Activated CD8-positive, alpha-beta T cell treated with anti-CD3 and anti-CD28 coated beads for 36 hours (primary cell): ENCODE measurements around the gene SPOCD1. TPM values are rescaled to one million over a fixed set of nuclear protein-coding genes. Genes with fewer than 3 reads are reported as not detected.

Source experiments
- ATAC-seq: fragments of 200-7000 bp; cut with Tn5 transposase; one replicate; pipeline ENCODE4 v1.10.0; 2021; ENCODE audit warnings: mild to moderate bottlenecking, moderate library complexity
- CTCF ChIA-PET: fragments of 350-600 bp; sonication (Branson Sonifier 250); formaldehyde crosslinking; loops from one replicate; lab custom pipeline; 2021; ENCODE audit warnings: antibody characterized with exemption; lab: Charles Lee
- POLR2A ChIA-PET: fragments of 350-600 bp; sonication (Branson Sonifier 250); formaldehyde crosslinking; loops from one replicate; lab custom pipeline; 2021; ENCODE audit warnings: antibody characterized with exemption; lab: Charles Lee
- DNase-seq: peaks from one replicate; pipeline ENCODE4 v3.0.0-alpha.2; 2020
- H3K27ac Mint-ChIP-seq: one replicate; pipeline ENCODE4 v1.8.0; 2021; ENCODE audit warnings: mild to moderate bottlenecking, mixed read lengths
- H3K27me3 Mint-ChIP-seq: one replicate; pipeline ENCODE4 v1.8.0; 2021; ENCODE audit warnings: mixed read lengths
- H3K36me3 Mint-ChIP-seq: one replicate; pipeline ENCODE4 v1.8.0; 2021; ENCODE audit warnings: low read depth, mixed read lengths
- H3K4me1 Mint-ChIP-seq: one replicate; pipeline ENCODE4 v1.8.0; 2021; ENCODE audit warnings: low read depth, mixed read lengths
- H3K4me3 Mint-ChIP-seq: one replicate; pipeline ENCODE4 v1.8.0; 2021; ENCODE audit warnings: mild to moderate bottlenecking, moderate library complexity, mixed read lengths
- H3K9me3 Mint-ChIP-seq: one replicate; pipeline ENCODE4 v1.8.0; 2021; ENCODE audit warnings: mixed read lengths
- intact Hi-C: fragments of 100-400 bp; cut with micrococcal nuclease; formaldehyde crosslinking; loops from one replicate; pipeline ENCODE4 v1.10.0; 2022
- total RNA-seq, 2 experiments: library from RNA; stranded (reverse); gene quantifications; one replicate each; pipeline ENCODE4 v1.2.3, GENCODE V29; 2021
- TF ChIP-seq, protein P1 (sequence below): fragments of 200-600 bp; IDR thresholded peaks from one replicate; pipeline ENCODE4 v1.8.0; 2022; ENCODE audit warnings: antibody characterized with exemption, mild to moderate bottlenecking

SPOCD1 gene
- total RNA-seq, 2 experiments from 2014 or later, result not detected

- POLR2A ChIA-PET, result interaction anchor here (1.5 kb wide), 1 partner anchor 9 kb away, joined by 4 read pairs; no protein-coding TSS in a partner anchor
- CTCF ChIA-PET, result interaction anchor here (1.8 kb wide), 1 partner anchor 8 kb away, joined by 7 read pairs; no protein-coding TSS in a partner anchor
These were observed 62.0 kb downstream of the SPOCD1 start for GRCh38 chr1:31753707-31754349.

GRCh38 chr1:31752952-31753475 lies 62.8 kb downstream of the SPOCD1 start:
- H3K9me3 Mint-ChIP-seq, result no peaks in the 10 kb centered on the region

More at GRCh38 chr1:31753707-31754349, 62.0 kb downstream of the SPOCD1 start:
- H3K4me3 Mint-ChIP-seq, result no peak overlapping the region
- no peaks in the 10 kb centered on the region for H3K9me3 Mint-ChIP-seq
- DNase-seq (no peak), ATAC-seq (no peak)
- no peaks in the 10 kb centered on the region for H3K36me3 Mint-ChIP-seq
- H3K27me3 Mint-ChIP-seq, result peaks cover 2% of the 10 kb centered on the region
- H3K27ac Mint-ChIP-seq, result no peak overlapping the region
- intact Hi-C loops, result no loop called here
- H3K4me1 Mint-ChIP-seq, result peaks cover 23% of the 10 kb centered on the region
- TF ChIP-seq, protein P1, sequence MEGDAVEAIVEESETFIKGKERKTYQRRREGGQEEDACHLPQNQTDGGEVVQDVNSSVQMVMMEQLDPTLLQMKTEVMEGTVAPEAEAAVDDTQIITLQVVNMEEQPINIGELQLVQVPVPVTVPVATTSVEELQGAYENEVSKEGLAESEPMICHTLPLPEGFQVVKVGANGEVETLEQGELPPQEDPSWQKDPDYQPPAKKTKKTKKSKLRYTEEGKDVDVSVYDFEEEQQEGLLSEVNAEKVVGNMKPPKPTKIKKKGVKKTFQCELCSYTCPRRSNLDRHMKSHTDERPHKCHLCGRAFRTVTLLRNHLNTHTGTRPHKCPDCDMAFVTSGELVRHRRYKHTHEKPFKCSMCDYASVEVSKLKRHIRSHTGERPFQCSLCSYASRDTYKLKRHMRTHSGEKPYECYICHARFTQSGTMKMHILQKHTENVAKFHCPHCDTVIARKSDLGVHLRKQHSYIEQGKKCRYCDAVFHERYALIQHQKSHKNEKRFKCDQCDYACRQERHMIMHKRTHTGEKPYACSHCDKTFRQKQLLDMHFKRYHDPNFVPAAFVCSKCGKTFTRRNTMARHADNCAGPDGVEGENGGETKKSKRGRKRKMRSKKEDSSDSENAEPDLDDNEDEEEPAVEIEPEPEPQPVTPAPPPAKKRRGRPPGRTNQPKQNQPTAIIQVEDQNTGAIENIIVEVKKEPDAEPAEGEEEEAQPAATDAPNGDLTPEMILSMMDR, result no peak

GRCh38 chr1:31752258-31752657 lies 63.6 kb downstream of the SPOCD1 start:
- DNase-seq (peak; percentile 42), ATAC-seq (peak; percentile 38)
- Mint-ChIP-seq H3K4me3 (no peak overlapping the region), H3K36me3 (no peaks in the 10 kb centered on the region), H3K27ac (peak overlapping the region; percentile 50), H3K4me1 (peaks cover 25% of the 10 kb centered on the region), H3K27me3 (peaks cover 2% of the 10 kb centered on the region), H3K9me3 (no peaks in the 10 kb centered on the region)
- ChIA-PET CTCF (interaction anchor here (3.2 kb wide), 1 partner anchor 11 kb away, joined by 15 read pairs; the partner anchor contains the start of gene ADGRB2), POLR2A (interaction anchor here (1.3 kb wide), 1 partner anchor 14 kb away, joined by 4 read pairs; no protein-coding TSS in a partner anchor)
- TF ChIP-seq, protein P1, result no peak
- intact Hi-C loops, result no loop called here

More at GRCh38 chr1:31752952-31753475, 62.8 kb downstream of the SPOCD1 start:
- intact Hi-C loops, result no loop called here
- POLR2A ChIA-PET, result interaction anchor here (1.5 kb wide), 1 partner anchor 10 kb away, joined by 4 read pairs; no protein-coding TSS in a partner anchor
- TF ChIP-seq, protein P1, result no peak
- H3K27me3 Mint-ChIP-seq, result peaks cover 2% of the 10 kb centered on the region
- H3K4me1 Mint-ChIP-seq, result peaks cover 23% of the 10 kb centered on the region
- peak overlapping the region; percentile 17 for H3K27ac Mint-ChIP-seq
- H3K36me3 Mint-ChIP-seq, result no peaks in the 10 kb centered on the region
- CTCF ChIA-PET, result interaction anchor here (1.8 to 3.2 kb wide), 2 partner anchors 8 to 11 kb away, joined by 7 to 15 read pairs; partner anchors contain the start of gene ADGRB2
- no peak for DNase-seq
- no peak for ATAC-seq
- H3K4me3 Mint-ChIP-seq, result no peak overlapping the region

DNA sequence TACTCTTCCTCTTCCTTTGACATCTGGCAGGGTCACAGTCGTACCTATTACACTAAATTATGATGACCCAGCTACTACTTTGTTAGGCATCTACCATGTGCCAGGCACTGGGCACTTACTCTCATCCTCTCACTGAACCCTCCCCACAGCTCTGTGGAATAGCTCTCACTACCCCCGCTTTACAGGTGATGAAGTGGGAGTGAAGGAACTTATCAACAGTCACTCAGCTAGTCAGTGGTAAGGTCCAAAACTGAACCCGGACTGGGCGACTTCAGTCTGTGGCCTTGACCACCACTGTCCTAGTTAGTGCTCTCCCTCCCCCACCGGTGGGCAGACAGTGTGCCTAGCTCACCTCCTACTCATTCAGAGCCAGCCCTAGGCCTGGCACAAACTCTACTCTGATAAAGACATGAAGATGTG lies 64.0 kb downstream of the SPOCD1 start:
- Mint-ChIP-seq H3K4me3 (no peak overlapping the region), H3K4me1 (peaks cover 29% of the 10 kb centered on the region), H3K27me3 (peaks cover 2% of the 10 kb centered on the region), H3K9me3 (no peaks in the 10 kb centered on the region), H3K27ac (peak overlapping the region; percentile 50), H3K36me3 (no peaks in the 10 kb centered on the region)
- ATAC-seq, result peak; percentile 4
- POLR2A ChIA-PET, result interaction anchor here (0.9 to 1.3 kb wide), 2 partner anchors 14 to 109 kb away, joined by 3 to 4 read pairs; no protein-coding TSS in a partner anchor
- CTCF ChIA-PET, result interaction anchor here (1.7 to 3.2 kb wide), 2 partner anchors 9 to 12 kb away, joined by 7 to 15 read pairs; partner anchors contain the start of gene ADGRB2
- TF ChIP-seq, protein P1, result no peak
- intact Hi-C loops, result no loop called here
- no peak for DNase-seq
